HG02943 (cell line): ENCODE data around the gene ADIPOR2.
"Not testable (repeated sequence)": the region's sequence is repeated elsewhere in the genome, so short reads cannot be mapped to it uniquely, and the experiment has no call there.

Source experiments
- ATAC-seq: cut with Tn5 transposase; IDR thresholded peaks from one replicate; pipeline ENCODE4 v1.9.1; 2021; ENCODE audit warnings: mild to moderate bottlenecking, low read depth, moderate library complexity; ENCODE audit not compliant: unreplicated experiment

ADIPOR2 gene

DNA sequence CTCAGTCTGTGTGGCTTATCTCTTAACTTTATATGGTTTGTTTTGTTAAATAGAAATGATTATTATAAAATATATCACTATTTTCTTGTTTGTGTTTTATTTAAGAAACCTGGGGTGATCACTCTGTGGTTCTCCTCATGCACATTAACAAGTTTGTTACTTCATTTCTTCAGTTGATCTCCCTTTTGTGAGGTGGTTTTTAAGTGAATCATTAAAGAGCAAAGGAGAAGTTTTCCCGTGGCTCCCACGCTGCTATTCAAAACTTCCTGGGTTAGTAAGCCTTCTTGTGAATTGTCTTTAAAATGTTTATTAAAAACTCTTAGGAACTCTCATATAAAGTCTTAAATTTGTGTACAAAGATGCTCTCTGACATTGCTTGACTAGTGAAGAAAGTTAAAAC is 11.8 kb downstream of the ADIPOR2 start:
- ATAC-seq = no peak

DNA sequence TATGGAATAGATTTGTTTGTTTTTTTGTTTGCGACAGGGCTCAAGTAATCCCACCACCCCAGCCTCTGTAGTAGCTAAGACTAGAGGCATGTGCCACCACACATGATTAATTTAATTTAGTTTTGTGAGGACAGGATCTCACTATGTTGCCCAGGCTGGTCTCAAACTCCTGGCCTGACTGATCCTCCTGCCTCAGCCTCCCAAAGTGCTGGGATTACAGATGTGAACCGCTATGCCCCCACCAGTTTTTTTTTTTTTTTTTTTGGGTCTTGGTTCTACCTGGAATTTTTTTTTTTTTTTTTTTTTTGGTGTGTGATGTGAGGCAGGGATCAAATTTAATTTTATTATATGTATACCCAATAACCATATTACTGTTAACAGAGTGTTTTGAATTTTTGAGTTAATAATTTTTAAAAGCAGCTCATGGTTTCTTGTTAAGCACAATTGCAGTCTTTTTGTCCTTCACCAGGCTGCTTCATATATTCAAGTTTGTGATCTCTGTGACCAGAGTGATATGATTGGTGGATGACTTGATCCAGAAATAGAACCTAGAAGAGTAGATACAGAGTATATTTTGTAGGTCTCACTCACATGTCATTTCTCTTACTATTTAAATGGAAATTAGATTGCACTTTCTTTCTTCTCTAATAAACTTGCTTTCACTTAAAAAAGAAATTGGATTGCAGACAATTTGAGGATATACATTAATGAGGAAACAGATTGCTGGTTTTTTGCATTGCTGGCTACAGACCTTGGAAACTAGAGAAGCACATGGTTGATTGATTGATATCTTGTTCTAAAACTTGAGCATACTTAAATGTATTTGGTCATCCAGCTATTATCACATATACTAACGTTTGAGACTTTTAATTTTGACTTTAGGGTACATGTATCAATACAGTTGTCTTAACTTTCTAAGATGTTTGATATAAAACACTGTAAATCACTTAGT is 13.2 kb downstream of the ADIPOR2 start:
- no peak for ATAC-seq

DNA sequence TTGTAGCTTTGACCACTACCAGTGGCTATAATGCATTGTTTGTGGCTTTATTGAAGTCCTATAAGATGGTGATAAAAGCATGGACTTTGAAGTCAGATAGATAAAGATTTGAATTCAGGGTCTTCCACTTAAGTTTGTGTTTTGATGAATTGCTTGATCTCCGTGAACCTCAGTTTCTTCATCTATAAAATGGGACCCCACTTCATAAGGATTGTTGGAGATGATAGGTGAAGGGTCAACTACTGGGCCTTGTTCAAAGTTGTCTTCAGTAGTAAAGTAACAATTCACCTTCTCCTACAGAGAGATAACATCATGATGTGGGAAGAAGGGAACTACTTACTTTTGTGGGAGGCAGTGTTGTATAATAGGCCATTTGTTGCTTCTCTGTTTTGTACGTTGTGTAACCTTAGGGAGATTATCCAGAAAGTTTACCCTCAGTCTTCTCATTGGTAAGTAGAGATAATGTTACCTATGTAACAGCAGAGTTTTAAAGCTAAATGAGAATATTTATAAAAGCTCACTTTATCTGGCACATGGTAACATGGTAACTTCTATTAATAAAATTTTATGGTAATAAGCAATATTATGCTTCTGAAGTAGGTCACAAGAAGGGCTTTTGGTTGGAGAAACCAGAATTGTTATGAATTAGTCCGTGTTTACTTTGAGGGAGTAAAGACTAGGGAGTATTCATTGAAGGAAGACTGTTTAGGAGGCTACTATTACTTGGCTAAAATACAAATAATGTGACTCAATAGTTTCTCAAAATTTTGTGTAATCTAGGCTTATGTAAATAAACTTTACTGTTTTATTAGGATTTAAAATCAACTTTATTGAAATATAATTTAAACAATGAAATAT is 15.1 kb downstream of the ADIPOR2 start:
- ATAC-seq = no peak

DNA sequence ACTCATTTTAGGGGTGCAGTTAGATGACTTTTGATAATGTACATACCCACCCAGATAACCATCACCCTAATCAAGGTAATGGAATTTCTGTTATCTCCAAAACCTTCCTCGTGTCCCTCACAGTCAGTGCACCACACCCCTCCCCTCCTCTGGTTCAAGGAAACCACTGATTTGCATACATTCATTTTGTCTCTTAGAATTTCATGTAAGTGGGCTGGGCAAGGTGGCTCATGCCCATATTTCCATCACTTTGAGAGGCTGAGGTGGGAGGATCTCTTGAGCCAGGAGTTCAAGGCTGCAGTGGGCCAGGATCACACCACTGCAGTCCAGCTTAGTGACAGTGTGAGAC is 15.7 kb downstream of the ADIPOR2 start:
- no peak for ATAC-seq

DNA sequence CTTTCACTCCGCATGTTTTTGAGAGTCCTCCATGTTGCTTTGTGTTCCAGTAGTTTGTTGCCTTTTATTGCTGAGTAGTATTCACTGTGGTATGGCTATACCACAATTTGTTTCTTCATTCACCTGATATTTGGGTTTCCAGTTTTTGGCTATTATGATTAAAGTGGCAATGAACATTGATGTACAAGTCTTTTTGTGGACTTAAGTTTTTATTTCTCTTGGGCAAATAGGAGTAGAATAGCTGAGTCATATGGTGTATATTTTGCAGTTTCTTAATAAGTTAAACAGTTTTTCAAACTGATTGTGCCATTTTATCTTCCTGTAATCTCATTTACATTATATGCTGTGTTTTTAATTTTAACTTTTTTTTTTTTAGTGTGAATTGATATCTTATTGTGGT is 16.2 kb downstream of the ADIPOR2 start:
- no peak for ATAC-seq

DNA sequence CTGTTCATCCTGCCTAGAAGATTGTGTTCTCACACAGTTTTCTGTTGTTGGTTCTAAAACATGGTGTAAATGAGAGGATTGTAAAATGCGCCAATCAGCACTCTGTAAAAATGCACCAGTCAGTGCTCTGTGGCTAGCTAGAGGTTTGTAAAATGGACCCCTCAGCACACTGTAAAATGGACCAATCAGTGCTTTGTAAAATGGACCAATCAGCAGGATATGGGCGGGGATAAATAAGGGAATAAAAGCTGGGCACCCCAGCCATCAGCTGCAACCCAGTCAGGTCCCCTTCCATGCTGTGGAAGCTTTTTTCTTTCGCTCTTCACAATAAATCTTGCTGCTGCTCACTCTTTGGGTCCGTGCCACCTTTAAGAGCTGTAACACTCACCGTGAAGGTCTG is 19.1 kb downstream of the ADIPOR2 start:
- not testable (repeated sequence) for ATAC-seq

DNA sequence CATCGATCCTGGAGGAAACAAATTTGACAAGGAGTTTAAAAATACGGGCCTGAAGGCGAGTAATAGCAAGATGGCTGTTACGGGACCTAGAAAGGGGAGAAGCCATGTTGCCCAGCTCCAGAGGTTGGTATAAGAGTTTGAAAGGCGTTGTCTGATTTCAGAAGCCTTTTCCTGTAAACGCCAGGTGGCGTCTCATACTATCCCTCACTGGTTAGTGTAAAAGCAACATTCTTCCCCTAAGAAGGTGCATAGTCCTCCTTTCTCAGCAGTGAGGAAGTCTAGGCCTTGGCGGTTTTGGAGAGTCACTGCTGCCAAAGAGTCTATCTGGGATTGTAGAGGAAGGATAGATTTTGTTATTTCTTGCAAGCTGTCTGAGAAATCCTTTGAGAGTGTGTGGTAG is 20.0 kb downstream of the ADIPOR2 start:
- not testable (repeated sequence) for ATAC-seq

DNA sequence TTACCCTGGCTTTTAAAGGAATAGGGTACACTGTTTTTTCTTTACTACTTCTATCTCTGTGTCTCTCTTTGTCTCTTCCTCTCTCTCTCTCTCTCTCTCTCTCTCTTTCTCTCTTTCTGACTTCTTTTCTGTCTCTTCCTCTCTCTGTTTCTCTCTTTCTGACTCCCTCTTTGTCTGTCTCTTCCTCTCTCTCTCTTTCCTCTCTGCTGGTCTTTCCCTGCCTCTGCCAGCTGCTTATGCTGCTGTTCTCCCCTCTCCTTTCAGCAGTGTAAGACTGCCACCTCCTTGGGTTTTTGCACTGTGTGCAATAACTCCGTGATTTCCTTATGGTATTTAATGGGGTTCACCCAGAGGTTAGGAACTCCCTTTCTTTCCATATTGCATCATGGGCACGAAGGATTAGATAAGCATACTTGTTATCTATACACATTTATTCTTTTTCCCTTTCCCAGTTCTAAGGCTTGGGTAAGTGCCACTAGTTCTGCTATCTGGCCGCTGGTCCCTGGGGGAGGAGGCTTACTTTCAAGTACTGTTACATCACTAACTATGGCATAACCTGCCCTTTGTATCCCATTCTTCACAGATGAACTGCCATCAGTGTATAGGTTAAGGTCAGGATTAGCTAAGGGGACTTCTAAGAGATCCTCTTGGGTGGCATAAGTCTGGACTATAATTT is 20.8 kb downstream of the ADIPOR2 start:
- ATAC-seq = not testable (repeated sequence)

DNA sequence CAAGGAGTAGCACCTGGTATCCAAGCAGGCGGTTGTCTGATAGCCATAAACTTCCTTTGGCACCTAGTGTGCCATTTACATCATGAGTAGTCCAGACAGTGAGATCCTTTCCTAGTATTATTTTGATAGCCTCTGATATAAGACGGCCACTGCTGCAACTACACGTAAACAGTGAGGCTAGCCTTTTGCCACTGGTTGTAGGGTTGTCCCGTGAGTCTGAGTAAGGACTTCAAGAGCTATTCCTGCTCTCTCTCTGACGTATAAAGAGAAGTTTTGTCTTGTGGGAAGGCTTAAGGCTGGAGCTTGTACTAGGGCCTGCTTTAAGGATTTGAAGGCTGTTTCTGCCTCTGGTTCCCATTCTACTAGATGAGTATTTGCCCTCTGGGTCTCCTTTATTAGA is 21.4 kb downstream of the ADIPOR2 start:
- ATAC-seq = not testable (repeated sequence)

DNA sequence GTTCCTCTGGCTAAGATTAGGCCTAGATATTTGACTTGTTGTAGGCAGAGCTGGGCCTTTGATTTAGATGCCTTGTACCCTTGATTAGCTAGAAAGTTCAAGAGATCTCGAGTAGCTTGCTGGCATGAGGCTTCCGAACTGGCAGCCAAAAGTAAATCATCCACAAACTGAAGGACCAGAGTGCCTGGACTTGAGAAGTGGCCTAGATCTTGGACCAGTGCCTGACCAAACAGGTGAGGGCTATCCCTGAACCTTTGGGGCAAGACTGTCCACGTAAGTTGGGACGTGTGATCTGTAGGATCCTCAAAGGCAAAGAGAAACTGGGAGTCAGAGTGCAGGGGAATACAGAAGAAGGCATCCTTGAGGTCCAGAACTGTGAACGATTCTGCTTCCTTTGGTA is 22.0 kb downstream of the ADIPOR2 start:
- ATAC-seq = not testable (repeated sequence)

DNA sequence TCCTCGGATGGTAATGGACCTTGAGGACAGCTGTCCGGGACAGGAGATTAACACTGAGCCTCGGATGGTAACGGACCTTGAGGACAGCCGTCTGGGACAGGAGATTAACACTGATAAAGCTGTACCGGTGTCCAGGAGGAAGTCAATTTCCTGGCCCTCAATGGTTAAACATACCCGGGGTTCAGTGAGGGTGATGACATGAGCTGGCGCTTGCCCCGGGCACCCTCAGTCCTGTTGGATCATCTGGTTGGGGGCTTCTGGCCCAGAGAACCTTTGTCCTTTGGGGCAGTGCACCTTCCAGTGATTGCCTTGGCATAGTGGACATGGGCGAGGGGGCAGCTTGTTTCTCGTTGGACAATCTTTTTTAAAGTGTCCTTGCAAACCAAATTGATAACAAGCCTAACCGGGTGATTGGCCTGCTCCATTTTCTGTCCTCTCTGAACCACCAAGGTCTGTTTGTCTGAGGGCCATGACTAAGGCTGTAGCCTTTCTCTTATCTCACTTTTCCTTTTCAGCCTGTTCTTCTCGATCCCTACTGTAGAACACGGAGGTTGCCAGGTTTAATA is 23.0 kb downstream of the ADIPOR2 start:
- ATAC-seq = not testable (repeated sequence)

DNA sequence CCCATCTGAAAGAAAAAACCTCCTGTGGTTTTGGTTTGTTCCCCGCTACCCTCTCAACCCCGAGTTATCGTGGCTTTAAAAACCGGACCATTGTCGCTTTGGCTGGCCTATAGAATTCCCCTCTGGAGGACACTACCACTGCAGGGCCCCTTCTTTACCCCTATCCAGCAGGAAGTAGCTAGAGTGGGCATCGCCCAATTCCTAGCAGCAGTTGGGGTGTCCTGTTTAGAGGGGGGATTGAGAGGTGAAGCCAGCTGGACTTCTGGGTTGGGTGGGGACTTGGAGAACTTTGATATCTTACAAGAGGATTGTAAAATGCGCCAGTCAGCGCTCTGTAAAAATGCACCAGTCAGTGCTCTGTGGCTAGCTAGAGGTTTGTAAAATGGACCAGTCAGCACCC is 24.6 kb downstream of the ADIPOR2 start:
- not testable (repeated sequence) for ATAC-seq

DNA sequence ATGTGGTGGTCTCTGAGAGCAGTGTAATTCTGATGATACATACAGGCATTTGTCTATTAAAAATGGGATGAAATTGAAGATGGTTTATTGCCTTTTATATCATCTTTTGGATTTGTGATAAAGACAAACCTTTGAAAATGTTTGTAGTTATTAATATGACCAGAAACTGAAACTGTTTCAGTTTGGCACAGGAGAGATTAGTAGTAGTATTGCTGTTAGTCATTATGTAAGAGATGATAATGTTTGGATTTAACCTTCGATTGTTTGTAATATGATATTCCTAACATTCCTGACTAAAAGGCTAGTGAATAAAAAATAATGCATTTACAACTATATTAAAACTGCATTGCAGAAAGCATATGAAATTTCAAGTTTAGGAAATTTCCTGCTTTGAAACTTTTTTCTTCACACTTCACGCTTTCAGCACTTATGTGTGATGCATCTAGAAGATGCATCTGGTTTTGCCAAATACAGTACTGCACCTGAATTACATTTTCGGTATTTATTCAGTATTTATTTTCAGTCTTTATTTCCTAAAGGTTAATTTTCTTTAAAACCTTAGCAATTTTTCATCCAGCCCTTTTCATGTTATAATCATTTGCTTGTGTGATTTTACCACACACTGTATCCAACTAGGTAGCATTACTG is 25.5 kb downstream of the ADIPOR2 start:
- no peak for ATAC-seq

DNA sequence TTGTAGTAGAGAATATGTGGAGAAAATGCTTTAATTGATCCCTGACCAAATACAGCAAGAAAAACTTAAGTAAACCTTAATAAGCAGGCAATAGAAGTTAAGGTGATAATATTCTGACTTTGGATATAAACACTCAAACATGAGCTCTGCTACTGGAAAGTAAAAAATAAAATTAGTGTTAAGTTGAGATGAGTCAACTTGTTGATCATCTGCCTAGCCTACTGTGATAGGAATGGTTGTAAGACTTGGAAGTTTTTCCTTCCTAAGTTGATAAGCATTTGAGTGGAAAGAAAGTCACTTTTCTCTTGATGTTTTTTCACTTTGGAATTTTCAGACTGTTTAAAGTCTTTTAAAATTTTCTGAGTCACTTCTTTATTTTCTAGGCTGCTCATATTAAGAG is 26.0 kb downstream of the ADIPOR2 start:
- ATAC-seq = no peak

DNA sequence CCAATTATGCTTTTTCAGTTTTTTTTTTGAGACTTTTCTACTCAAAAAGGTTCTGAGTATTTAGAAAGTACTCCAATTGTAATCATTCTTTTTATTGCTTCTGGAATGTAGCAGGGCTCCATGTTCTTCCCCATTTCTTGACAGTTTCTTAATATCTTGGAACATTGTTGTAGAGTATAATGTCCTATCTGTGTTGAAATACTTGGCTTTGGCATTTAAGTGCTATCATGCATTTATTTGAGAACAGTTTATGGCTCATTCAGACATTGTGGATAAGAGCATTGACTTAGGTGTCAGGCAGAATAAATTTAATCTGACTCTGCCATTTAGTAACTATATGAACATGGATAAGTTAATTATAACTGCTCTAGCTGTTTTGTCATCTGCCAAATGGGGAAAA is 28.3 kb downstream of the ADIPOR2 start:
- ATAC-seq = no peak

DNA sequence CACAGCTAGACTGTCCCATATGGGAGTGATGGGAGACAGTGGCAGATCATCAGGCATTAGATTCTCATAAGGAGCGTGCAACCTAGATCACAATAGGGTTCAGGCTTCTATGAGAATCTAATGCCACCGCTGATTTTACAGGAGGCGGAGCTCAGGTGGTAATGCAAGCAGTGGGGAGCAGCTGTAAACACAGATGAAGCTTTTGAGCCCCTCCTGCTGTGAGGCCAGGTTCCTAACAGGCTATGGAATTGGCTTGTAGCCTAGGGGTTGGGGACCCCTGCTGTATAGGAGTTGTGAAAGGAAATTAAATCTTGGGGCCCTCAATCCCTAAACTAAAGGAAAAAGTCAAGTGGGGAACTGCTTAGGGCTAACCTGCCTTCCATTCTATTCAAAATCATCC is 29.6 kb downstream of the ADIPOR2 start:
- no peak for ATAC-seq

DNA sequence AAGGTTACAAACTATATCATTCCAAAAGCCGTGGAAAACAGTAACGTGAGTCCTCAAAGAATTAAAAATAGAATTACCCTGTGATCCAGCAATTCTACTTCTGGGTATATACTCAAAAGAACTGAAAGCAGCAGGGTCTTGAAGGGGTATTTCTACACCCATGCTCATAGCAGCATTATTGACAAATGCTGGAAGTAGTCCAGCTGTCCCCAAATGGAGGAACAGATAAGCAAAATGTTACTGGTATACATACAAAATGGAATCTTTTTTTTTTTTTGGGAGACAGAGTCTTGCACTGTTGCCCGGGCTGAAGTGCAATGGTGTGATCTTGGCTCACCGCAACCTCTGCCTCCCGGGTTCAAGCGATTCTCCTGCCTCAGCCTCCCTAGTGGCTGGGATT is 32.9 kb downstream of the ADIPOR2 start:
- ATAC-seq = no peak

DNA sequence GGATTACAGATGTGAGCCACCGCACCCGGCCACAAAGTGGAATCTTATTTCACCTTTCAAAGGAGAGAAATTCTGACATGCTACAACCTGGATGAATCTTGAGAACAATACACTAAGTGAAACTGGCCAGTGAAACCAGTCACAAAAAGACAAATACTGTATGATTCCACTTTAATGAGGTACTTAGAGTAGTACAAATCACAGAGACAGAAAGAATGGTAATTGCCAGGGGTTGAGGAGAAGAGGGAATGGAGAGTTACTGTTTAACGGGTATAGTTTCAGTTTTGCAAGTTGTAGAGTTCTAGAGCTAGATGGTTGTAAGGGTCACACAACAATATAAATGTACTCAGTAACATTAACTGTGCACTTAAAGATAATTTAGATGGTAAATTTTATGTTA is 33.4 kb downstream of the ADIPOR2 start:
- no peak for ATAC-seq

DNA sequence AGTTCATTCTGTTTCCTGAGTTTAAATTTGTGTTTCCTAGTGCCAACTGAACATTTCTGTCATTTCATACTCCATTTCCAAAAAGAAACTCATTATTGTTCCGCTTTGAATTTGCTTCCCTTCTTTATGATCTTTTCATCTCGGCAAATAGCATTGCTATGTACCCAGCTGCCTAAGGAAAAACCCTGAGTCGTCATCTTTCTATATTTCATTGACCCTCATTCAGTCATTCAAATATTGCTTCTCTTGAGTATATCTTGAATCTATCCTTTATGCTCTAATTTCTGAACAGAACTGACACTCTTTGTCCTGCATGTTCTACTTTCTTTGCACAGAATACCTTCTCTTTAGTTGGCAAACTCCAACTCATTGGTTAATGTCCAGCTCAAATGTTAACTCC is 35.9 kb downstream of the ADIPOR2 start:
- no peak for ATAC-seq

DNA sequence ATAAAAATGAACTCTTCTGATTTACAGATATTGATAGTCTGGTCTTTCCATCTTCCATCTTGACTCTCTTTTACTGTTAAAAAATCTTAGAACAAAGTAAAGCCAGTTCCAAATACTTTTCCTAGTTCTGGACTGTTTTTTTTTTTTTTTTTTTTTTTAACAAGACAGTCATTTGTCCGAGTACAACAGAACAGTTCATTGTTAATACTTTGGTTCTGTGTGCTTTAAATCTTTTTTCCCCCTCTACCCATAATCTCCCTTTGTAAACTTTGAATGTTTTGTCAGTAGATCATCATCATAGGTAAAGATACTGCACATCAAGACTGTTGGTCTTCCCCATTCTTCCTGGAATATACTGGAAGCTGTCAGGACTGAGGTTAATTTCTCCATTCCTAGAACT is 38.0 kb downstream of the ADIPOR2 start:
- ATAC-seq = no peak
